Activated CD4-positive, CD25-positive, alpha-beta regulatory T cell treated with anti-CD3 and anti-CD28 coated beads, Interleukin-2, amount 50 U/mL, for 72 hours (primary cell): Measurements from ENCODE around the gene ITGA2.
"Not testable (repeated sequence)": the region's sequence is repeated elsewhere in the genome, so short reads cannot be mapped to it uniquely, and the experiment has no call there.

Experiments used
- DNase-seq: peaks from one replicate; pipeline ENCODE4 v3.0.0; 2021

Gene ITGA2

DNA sequence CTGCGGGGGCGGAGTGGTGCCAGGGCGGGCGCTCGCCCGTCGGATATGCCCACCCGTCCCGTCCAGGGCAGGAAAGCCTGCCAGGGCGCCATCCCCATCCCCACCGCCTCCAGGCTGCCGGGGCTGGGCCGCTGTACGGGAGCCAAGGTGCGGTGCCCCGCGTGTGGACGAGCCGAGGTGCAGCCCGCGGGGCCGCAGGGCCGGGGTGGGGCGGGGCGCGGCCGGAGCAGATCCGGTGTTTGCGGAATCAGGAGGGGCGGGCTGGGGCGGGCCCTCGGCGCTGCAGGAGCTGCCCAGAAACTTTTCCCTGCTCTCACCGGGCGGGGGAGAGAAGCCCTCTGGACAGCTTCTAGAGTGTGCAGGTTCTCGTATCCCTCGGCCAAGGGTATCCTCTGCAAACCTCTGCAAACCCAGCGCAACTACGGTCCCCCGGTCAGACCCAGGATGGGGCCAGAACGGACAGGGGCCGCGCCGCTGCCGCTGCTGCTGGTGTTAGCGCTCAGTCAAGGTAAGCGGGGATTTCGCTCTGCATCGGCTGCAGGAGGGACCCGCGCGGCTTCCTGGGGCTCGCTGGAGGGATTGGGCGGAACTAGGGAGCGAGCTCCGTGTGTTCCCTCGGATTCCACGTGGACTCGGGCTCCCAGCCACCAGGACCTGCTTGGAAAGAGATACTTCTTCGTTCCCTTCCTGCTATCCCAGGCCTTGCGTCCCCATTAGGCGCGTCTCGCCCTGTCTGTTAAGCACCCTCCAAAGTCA lies at the start of gene ITGA2:
TSS of gene ITGA2 (plus strand) at position 328 of the 756 bp plus-strand sequence. CDS start at position 445, 117 bp downstream.
- DNase-seq: peak; percentile 34

DNA sequence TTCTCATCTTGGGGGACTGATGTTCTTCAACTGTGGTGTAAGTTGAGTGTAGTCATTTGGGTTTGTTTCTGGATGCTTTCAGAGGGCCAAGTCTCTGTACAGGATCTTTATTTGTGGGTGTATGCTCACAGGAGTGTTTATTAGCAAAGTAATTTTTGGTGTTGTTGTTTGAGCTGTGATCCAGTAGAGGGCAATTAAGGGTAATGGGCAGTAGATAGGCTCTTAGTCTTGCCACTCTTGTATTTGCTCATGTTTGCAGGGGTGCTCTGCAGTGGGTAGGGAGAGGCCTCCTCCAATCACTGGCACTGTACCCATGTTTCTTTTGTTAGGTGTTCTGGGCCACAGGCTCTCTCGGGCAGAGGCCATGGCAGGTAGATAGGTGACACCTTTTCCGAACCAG lies 45.9 kb upstream of the ITGA2 start:
- no peak for DNase-seq

DNA sequence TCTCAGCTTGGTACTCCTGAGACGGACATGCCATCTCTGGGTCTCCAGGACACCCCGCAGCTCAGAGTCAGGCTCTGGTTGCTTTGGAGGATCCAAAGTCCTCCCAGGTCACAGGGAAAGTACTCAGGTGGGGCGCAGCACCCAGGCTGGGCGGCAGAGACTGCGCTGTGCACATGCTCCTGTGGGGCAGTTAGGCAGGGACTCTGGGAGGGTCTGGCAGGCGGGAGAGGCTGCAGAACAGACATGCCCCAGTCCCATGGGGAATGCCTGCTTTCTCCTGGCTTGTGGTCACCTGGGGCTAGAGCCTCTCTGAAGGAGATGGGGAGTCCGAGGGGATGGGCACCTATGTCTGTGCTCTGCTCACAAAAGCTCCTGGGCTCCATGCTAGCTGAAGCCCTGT lies 45.3 kb upstream of the ITGA2 start:
- DNase-seq: no peak

DNA sequence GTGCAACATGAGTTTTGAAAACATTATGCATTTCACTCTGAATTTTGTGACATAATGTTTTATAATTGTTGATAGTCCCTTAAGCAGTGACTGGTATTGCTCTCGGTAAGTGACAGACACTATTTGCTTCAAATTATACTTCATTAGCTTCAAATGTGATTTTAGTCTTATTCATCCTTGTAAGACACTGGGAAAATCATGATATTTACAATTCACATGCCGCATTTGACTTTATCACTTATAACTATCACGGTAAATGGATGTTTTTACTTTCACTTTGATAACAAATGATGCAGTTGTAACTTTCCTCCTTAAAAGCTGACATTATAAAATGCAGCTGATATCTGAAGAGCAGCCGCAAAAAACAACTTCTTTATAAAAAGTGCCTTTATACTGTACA lies 44.1 kb upstream of the ITGA2 start:
- no peak for DNase-seq

DNA sequence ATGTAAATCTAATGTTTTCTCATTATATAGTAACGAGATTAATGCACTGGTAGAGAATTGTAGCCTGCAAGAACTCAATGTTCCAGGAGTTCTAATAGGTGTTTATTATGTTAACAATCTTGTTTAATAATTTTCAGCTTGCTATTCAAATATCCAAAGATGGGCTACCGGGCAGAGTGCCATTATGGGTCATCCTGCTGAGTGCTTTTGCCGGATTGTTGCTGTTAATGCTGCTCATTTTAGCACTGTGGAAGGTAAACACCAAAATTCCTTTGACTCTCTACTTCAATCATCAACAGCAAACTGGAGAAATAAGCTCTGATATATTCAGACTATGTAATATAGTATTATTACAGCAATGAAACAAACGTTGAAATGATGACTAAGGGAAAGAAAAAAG lies 41.9 kb upstream of the ITGA2 start:
- no peak for DNase-seq

DNA sequence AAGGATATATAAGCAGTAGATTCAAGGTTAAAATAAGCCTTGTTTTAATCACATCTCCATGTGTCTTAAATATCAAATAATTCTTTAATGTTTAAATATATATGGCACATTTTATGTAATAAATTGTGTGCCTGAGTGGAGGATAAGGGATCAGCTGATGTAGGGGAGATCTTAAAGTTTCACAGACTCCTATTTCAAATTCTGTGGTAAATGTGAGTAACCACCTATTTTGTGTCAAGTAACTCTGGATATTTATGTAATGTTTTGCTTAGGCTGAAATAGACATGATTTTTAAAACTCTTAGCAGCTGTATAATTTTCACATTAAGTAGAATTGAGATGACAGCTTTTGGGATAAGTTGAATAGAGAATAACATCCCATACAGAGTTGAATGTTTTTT lies 41.3 kb upstream of the ITGA2 start:
- DNase-seq: no peak

DNA sequence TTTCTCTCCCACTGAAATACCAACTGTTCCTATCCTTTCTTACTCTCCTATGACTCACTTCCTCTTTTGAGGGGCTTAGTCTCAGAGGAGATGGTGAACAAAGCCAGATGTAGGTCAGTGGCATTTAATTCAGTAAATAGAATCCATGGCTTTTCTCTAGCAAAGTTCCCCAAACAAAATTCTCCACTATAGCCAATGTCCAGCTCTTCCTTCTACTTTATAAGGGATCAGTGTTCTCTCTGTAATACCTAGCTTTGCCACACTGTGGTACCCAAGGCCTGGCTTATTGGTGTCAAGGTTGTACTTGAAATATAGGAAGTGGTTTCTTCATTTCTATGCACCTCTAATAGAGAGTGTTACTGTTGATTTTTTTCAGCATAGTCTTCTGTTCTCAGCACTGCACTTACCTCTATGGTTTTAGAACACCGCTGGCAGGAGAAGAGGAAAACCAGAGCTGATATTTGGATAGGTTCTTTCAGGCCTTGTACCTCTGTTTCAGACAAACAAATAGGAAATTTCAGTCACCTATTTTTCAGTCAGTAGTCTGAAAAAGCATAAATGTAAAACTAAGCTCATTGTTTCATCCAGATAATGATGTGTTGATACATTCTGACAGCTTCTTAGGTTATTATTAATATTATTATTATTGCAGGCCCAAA lies 40.6 kb upstream of the ITGA2 start:
- DNase-seq: no peak

DNA sequence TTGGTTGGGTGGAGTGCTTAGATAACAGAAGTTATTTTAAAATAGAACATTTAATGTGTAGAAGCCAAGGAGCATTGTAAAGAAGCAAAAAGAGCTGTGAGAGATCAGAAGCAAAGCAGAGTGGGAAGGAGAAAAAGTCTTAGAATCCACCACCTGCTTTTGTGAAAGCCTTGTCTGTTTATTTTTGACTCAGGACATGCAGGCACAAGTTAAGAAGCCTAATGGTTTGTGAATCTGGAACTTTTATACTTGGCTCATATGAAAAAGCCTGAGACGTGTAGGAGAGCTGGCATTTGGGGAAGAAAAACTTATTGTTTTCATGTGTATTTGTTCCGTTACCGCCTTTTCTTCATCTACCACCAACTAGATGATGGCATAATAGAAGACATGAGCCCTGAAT lies 38.5 kb upstream of the ITGA2 start:
- DNase-seq: no peak

DNA sequence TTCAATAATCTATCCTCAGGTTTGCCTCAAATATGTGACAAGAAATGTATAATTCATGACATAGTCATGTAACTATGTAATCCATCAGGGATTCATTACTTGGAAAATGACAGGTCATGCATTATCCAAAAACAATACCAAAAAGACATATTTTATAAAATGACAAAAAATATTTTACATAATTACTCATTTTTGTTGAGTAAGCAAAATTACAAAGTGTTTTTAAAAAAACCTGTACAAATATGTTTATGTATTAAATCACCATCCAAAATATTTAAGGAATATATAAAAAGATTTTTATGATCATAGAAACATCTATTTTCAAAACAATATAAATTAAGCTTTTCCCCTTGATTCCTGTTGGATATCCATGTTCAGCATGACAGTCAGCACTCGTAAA lies 36.7 kb upstream of the ITGA2 start:
- DNase-seq: no peak

DNA sequence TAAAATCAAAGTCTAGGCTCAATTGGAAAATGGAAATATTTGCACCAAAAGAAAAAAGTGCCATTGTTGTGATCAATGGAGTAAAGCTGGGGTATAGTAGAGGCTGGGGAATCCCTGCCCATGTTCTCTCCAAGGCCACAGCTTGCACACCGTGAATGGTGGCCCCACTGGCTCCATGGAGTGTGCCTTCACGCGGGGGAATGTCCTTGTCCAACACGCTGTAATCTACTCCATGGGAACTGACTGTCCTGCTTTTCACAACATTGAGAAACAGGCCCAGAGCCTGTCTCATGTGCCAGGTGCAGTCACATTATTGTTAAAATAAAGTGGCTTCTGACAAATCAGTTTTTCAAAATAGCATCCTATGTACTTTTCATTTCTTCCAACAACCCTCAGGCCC lies 33.1 kb upstream of the ITGA2 start:
- DNase-seq: no peak

DNA sequence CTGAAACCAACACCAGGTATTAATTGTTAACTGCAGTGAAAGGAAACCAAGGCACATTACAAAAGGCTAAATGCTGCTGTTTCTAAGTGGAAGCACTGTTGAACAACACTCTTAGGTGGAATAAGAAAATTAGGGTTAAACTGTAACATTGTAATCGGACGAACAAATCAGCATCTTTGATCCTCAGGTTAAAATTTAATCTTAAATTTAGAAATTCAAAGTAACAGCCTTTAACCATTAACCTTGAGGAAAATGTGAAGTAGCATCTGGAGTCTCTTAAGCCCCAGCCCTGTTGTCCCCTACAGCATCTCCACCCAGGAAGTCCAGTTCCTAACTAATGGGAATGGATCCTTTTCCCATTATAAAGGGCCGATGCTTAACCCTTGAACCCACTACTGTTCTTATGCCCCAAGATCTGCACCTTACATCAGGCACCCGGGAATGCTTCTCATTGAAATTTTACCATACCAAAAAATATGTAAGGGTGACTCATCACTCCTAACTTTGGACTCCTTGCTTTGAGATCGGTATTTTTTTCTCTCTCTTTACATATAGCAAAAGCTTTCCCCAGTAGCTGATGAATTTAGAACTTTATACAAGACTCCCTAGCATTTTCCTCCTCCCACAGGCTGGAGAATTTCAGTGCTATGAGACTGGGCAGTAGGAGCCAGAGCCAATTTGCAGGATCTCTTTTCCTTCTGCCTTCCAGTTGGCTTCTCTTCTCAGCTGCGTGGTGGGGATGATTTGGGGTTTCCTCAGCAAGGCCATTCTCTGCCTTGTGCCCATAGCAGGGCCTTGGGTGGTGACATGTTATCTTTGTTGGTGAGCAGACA lies 32.0 kb upstream of the ITGA2 start:
- DNase-seq: no peak

DNA sequence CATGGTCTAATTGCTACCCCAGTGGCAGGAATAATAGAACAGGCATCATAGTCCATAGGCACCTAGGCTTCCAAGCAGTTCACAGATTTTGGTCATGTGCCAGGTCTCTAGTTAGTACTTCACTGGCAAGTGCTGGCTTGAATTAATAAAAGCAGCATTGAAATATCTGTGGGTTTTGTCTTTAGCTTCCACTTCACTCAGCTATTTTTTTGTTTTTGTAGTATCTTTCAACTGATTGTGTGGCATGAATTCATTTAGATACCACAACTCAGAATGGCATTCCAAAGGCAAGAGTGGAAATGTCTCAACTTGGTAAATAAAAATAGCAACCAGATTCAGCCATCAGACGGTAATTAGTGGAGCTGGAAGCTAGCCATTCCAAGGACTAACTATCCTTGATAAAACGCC lies 27.9 kb upstream of the ITGA2 start:
- no peak for DNase-seq

DNA sequence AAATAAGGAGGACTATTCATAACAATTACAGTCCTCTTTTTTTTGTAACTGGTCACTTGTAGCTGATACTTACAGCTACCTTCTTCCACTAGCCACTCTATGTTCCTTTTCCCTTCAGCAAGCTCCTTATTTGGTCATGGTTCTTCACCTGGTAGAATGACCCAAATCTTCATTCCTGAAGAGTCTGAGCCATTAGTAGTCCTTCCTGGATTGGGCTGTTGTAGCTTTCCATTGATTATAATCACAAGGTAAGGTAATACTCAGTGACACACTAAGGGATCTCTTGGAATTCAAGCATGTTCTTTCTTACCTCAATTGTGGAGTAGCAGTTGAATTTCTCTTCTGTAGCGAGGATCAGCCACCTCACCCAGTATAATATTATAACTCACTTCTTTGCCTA lies 25.5 kb upstream of the ITGA2 start:
- DNase-seq: no peak

DNA sequence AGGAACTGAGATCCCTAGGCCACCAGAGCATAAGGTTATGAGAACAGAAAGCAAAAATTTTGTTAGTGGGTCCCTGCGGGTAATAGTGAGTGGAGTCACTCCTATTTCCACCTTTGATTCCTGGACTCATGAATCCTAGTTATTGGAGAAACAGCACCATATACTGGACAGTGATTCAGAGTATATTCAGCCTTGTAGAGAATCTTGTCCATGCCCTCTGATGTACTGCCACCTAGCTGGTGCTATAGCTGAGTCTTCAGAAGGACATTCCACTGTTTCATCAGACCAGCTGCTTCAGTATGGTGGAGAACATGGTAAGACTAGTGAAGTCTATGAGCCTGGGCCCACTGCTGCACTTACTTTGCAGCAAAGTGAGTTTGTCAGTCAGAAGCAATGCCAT lies 25.0 kb upstream of the ITGA2 start:
- DNase-seq: no peak

DNA sequence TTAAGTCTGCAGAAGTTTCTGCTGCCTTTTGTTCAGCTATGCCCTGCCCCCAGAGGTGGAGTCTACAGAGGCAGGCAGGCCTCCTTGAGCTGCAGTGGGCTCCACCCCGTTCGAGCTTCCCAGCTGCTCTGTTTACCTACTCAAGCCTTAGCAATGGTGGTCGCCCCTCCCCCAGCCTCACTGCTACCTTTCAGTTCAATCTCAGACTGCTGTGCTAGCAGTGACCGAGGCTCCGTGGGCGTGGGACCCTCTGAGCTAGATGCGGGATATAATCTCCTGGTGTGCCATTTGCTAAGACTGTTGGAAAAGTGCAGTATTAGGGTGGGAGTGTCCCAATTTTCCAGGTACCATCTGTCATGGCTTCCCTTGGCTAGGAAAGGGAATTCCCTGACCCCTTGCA lies 13.0 kb upstream of the ITGA2 start:
- DNase-seq: not testable (repeated sequence)

DNA sequence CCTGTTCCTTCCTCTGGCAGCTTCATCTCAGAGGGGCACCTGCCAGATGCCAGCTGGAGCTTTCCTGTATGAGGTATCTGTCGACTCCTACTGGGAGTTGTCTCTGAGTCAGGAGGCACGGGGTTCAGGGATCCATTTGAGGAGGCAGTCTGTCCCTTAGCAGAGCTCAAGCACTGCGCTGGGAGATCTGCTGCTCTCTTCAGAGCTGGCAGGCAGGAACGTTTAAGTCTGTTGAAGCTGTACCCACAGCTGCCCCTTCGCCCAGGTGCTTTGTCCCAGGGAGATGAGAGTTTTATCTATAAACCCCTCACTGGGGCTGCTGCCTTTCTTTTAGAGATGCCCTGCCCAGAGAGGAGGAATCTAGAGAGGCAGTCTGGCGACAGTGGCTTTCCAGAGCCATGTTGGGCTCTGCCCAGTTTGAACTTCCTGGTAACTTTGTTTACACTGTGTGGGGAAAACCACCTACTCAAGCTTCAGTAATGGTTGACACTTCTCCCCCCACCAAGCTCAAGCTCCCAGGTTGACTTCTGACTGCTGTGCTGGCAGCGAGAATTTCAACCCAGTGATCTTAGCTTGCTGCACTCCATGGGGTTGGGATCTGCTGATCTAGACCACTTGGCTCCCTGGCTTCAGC lies 11.8 kb upstream of the ITGA2 start:
- DNase-seq: no peak

DNA sequence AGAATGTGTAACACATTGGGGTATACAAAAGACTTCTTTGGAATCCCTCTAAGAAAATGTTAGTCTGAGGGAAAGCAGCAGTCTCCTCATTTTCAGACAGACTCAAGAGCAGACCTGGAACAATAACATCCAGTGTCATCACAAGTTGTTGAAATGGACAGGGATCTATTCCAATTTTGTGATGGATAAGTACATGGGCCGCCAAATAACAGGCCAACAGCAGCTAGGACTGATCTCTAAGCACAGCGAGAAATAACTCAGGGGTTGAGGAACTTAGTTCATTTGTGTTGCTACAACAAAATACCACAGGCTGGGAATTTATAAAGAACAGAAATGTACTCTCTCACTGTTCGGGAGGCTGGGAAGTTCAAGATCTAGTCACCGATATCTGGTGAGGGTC lies 7.6 kb upstream of the ITGA2 start:
- DNase-seq: no peak

DNA sequence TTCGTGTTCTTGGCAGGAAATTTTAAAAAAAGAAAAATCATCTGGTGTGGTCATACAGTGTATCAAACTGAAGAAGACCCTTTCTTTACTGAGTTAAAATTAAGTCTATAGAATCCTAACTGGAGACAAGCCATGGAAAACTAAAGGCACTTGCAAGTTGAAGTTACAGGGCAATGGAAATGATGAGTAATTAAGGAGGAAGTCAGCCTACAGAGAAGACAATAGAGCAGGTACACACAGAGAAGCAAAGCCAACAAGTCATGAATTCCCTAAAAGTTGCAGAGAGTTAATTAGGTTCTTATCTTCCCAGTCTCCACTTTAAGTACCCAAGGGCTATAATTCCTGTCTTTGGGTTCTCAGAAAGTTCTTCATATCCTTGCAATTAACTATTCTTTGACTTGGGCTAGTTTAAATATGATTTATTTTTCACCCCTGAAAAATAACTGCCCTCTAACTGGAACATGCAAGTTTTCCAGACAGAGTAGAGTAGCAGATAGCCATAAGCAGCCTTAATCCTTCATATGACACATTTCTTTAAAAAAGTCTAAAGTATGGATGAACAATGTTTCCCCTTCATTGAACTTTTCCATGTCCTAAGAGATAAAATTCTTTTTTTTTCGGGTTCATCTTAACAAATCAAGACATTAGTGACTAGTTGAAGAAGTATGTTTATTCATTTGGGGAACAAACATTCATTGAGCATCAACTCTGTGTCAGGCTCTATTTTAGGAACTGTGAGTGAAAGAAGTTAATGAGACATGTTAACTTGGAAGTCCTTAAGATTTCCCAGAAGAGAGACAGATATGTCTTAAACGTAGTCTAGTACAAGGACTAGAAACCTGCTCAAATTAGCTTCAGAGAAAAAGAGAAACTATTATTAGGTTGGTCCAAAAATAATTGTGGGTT lies 5.2 kb upstream of the ITGA2 start:
- DNase-seq: no peak

DNA sequence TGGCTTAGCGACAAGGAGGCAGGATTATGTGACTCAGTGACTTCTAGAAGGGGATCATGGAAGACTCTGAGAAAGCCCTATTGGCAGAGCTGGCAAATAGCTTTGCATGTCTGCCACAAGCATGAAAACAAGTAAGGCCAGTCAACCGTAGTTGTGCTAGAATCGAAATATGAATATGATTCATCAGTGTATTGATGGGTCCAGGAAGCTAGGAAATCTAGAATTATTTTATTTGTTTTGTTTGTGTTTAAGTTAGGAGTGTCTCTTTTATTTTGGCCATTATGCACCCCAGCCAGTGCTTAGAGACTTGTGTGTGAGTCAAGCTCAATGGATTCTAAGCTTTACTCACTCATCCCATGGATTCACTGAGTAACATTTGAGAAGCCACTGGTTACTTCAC lies 3.8 kb upstream of the ITGA2 start:
- DNase-seq: no peak

DNA sequence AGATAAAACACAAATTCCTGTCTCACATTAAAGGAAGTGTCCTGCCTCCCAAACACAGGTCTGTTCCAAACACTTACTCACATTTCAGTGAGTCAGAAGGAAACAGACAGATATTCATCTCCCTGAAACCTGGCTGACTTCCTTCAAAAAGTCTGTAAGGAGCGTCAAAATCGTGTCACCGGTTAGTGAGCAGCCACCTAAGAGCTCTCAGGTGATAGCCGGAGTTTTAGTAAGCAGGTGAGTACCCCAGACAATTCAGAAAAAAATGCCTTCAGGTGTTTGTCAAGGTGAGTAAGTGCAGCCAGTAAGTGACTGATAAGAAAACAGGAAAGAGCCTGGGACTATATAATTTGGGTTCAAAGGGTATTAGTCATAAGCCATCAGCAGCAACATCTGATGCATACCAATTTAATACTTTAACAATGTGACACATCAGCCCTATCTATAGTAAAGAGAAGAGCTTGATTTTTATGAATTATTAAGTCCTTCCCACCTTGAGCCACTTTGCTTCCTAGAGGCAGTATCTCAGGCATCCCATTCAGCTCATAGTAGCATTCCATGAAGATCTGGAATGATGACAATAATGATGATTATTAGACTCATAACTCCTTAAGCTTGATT lies 1.3 kb upstream of the ITGA2 start:
- no peak for DNase-seq

DNA sequence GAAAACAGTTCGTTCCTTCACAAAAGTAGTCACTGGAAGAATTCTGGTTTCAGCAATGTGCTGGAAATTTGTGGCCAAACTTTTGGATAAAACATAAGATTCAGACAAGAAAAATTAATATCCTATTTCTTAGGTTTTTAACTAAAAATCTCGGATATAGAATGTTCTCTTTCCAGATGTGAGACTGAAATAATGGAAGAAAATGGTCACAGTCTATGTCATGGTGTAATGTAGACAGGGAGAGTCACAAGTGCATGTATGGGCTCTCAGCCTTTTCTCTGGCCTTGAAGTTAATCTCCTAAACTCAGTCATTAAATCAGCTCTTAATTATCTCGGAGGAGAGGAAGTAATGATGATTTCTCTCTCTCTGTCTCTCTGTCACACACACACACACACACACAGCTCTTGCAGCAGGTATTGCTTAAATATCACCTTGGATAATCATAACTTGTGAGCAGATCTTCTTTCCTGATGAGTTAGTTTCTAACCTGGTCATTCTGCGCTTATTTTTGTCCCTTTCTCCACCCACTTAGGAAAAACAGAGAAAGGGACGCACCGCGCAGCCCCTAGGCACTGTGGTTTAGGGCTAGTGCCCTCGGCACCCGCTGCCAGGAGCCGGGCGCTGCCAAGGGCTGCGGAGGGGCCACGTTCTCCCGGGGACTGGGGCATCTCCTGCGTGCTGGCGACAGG lies 672 bp upstream of the ITGA2 start:
- peak; percentile 32 for DNase-seq
